Posterior cingulate gyrus (tissue), 11 donors: ENCODE data around the gene SPCS3.
"Not testable (repeated sequence)": the region's sequence is repeated elsewhere in the genome, so short reads cannot be mapped to it uniquely, and the experiment has no call there.

Source experiments
- DNase-seq, 10 donors: peaks; one replicate each; pipeline versions ENCODE4 v3.0.0 to v3.0.0-alpha.2; 2020 to 2021; ENCODE audit warnings: mixed read lengths in 3 of 10
- intact Hi-C: fragments of 100-400 bp; cut with DNase I; formaldehyde crosslinking; loops from one replicate; pipeline ENCODE4 v1.15.1; 2023

The SPCS3 gene

GRCh38 chr4:176319704-176320339 is at the start of gene SPCS3:
TSS of gene SPCS3 (plus strand) at chr4:176319966. CDS start at chr4:176320077, 111 bp downstream.
- intact Hi-C loops = loop anchor here (1.0 to 2.0 kb wide), 2 partner anchors 20 to 125 kb away; partner anchors contain the start of gene SPATA4
- DNase-seq = peak; percentile 92 to 100 (median 96)

- no peak for DNase-seq
- intact Hi-C loops = loop anchor here (10.0 kb wide), 1 partner anchor 76 kb away; the partner anchor contains the start of gene SPATA4
Observed at GRCh38 chr4:176270669-176271068, 49.1 kb upstream of the SPCS3 start.

GRCh38 chr4:176271749-176272148 is 48.0 kb upstream of the SPCS3 start:
- intact Hi-C loops = loop anchor here (10.0 kb wide), 1 partner anchor 77 kb away; the partner anchor contains the start of gene SPATA4
- DNase-seq = no peak

GRCh38 chr4:176272799-176273198 is 47.0 kb upstream of the SPCS3 start:
- DNase-seq = no peak
- intact Hi-C loops = loop anchor here (10.0 kb wide), 1 partner anchor 78 kb away; the partner anchor contains the start of gene SPATA4

GRCh38 chr4:176273736-176274135 is 46.0 kb upstream of the SPCS3 start:
- DNase-seq = no peak
- intact Hi-C loops = loop anchor here (10.0 kb wide), 1 partner anchor 79 kb away; the partner anchor contains the start of gene SPATA4

GRCh38 chr4:176274441-176274840 is 45.3 kb upstream of the SPCS3 start:
- intact Hi-C loops = loop anchor here (10.0 kb wide), 1 partner anchor 80 kb away; the partner anchor contains the start of gene SPATA4

DNA sequence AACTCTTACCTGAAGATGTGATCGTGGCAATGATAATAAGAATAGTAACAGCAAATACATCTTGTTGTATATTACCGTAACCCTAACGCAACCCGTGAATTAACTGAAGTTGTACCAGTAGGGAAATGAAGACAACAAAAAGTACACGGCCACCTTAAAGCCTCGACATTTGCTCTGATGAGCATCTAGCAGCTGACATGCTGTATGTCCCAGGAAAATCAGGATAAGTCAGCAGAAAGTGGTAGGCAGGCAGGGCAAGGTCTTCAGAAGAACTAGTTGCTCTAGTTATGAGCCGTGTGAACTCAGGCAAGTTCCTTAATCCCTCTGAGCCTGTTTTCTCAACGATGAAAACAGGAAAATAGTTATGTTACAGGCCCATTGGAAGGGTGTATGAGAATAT is 43.1 kb upstream of the SPCS3 start:
- intact Hi-C loops = loop anchor here (10.0 kb wide), 1 partner anchor 82 kb away; the partner anchor contains the start of gene SPATA4
- no peak for DNase-seq

More at GRCh38 chr4:176274441-176274840, 45.3 kb upstream of the SPCS3 start:
- no peak for DNase-seq

DNA sequence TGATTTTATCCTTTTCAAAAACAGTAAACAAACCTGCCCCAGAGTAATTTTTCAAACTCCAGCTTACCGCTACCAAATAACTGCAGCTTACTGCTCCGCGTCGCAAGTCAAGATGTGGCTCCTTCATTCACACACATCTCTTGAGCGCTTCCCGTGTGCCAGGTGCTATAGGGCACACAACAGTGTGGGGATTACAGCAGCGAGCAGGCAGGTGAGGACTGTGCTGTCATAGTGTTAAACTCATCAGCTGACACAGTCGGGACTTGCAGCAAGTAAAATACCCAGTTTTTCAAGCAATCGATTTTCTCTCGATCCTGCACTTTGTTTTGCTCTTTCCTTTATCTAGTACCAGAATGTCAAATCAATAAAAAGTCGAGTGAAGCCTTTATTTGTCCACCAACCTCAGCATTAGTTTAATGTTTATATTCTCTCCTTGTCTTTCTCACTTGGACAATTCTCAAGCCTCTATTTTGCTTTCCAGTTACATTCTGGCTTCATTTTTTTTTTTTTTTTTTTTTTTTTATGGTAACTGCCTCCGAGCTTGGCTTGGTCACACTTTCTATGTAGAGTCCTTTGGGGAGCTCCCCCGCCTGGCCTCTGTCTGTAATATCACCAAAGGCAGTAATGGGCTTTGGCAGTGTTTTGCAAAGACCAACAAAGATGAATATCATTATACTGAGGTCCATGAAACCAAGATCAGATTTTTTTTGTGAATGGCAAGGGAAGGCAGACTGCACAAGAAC is 42.4 kb upstream of the SPCS3 start:
- DNase-seq = peak in 9 of 10 donors; percentile 12 to 86 (median 38)
- intact Hi-C loops = loop anchor here (10.0 kb wide), 1 partner anchor 83 kb away; the partner anchor contains the start of gene SPATA4

GRCh38 chr4:176279560-176279959 is 40.2 kb upstream of the SPCS3 start:
- intact Hi-C loops = loop anchor here (10.0 kb wide), 1 partner anchor 85 kb away; the partner anchor contains the start of gene SPATA4
- not testable (repeated sequence) for DNase-seq

- intact Hi-C loops = no loop called here
- no peak for DNase-seq
Observed at GRCh38 chr4:176286728-176287127, 33.0 kb upstream of the SPCS3 start.

GRCh38 chr4:176287546-176287945 is 32.2 kb upstream of the SPCS3 start:
- intact Hi-C loops = no loop called here
- no peak for DNase-seq

GRCh38 chr4:176288020-176288419 is 31.7 kb upstream of the SPCS3 start:
- intact Hi-C loops = no loop called here
- DNase-seq = no peak

GRCh38 chr4:176289561-176289960 is 30.2 kb upstream of the SPCS3 start:
- intact Hi-C loops = no loop called here
- no peak for DNase-seq

- intact Hi-C loops = no loop called here
- DNase-seq = no peak
Observed at GRCh38 chr4:176290520-176290919, 29.2 kb upstream of the SPCS3 start.

DNA sequence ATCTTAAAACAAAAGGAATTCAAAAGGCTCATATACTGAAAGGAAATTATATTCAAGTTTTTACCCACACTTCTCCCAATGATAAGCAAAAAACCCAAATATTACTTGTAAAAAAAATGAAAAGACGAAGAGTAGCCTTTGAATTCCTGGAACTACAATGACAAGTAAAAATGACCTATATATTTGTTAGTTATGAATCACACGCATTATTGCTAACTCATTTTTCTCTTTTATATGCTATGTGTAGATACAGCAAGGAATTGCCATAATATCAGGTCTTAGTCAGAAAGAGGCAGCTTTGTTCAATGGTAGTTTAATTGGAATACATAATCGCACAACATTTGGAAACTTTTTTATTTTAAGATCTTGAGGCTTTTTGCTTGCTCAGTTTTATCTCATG is 28.0 kb upstream of the SPCS3 start:
- intact Hi-C loops = no loop called here

GRCh38 chr4:176292920-176293319 is 26.8 kb upstream of the SPCS3 start:
- DNase-seq = no peak
- intact Hi-C loops = no loop called here

More for the DNA sequence above, 28.0 kb upstream of the SPCS3 start:
- DNase-seq = no peak

- intact Hi-C loops = no loop called here
- no peak for DNase-seq
Observed at GRCh38 chr4:176293660-176294059, 26.1 kb upstream of the SPCS3 start.

DNA sequence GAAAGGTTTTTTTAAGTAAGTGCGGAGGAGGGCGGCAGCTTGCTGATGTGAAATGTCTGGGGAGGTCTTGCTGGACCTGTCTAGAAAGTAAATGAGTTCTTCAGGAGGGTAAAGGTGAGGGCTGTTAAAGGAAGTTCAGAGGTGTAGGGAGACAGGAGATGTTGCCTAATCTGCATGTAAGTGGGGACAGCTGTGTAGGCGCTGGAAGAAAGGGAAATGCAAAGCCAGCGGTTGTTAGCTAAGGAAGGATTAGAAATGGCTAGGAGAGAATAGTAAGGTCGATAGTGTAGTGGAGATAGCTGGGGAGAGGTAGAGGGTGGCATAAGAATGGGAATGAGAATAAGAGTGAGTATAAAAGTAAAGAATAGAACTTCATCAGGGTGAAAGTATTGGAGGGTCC is 23.9 kb upstream of the SPCS3 start:
- DNase-seq, intact Hi-C loops: not testable (repeated sequence)

DNA sequence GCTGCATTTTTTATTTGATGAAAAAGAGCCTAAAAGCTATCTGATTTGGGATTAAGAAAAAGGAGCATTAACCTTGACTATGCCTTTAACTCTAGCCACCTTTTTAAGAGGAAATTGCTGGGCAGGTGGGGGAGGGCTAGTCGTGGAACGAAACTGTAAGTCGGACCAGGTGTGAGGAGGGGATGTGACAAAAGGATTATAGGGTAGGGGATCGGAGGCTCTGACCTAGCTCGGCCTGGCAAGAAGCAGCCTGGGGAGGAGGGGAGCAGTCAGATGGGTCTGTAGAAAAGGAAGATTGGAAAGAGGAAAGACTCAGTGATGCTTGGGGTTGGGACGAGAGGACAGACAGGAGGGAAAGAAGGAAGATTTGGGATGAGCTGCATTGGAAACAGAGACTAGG is 21.1 kb upstream of the SPCS3 start:
- DNase-seq = no peak
- intact Hi-C loops = no loop called here

DNA sequence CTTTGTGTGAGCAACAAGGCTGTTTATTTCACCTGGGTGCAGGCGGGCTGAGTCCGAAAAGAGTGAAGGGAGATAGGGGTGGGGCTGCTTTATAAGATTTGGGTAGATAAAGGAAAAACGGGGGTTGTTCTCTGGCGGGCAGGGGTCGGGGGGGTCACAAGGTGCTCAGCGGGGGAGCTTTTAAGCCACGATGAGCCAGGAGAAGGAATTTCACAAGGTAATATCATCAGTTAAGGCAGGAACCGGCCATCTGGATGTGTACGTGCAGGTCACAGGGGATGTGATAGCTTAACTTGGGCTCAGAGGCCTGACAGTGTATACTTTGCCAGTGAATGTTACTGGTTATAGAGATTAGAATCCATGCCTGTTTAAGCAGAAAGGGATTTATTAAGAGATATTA is 19.7 kb upstream of the SPCS3 start:
- intact Hi-C loops = no loop called here
- DNase-seq = no peak

DNA sequence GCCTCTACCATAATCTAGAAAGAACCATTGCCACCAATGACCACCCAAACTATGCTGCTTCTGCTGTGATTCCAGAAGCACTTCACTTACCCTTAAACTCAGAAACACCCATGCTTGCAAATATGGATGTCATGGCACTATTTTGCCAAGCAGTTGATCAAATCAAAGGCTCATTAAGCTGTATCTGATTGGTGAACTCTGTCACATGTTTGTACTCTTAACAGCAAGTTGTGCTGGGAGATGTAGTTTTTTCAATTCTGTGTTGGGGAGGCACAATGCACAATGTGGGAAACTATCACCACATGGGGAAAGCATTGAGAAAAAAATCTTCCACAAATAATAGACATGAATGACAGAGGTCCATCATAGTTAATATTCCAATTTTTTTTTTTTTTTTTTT is 19.2 kb upstream of the SPCS3 start:
- intact Hi-C loops = no loop called here
- no peak for DNase-seq
